B cell (primary cell): ENCODE measurements around the gene TTC6. TPM values are rescaled to one million over a fixed set of nuclear protein-coding genes. Genes with fewer than 3 reads are reported as not detected.

ENCODE experiments used
- ATAC-seq: fragments of 200-7000 bp; cut with Tn5 transposase; one replicate; pipeline ENCODE4 v1.10.0; 2021; ENCODE audit warnings: low read depth, mild to moderate bottlenecking, moderate number of reproducible peaks, moderate library complexity
- CTCF ChIA-PET: fragments of 350-600 bp; sonication (Branson Sonifier 250); formaldehyde crosslinking; loops from one replicate; lab custom pipeline; 2021; ENCODE audit warnings: antibody characterized with exemption, inconsistent platforms; lab: Charles Lee
- POLR2A ChIA-PET: fragments of 350-600 bp; sonication (Branson Sonifier 250); formaldehyde crosslinking; loops from one replicate; lab custom pipeline; 2021; ENCODE audit warnings: antibody characterized with exemption; lab: Charles Lee
- DNase-seq: peaks from one replicate; pipeline ENCODE4 v3.0.0; 2013
- H2AFZ ChIP-seq: 2 replicates; pipeline ENCODE4 v1.6.1; 2012; ENCODE audit warnings: mild to moderate bottlenecking, low read depth, low read length; ENCODE audit not compliant: insufficient read depth, poor library complexity, severe bottlenecking
- H3K27ac ChIP-seq, 2 donors: 1 replicate in 1 of 2; 2 replicates in 1 of 2; pipeline ENCODE4 v1.5.1; 2012 to 2013; ENCODE audit warnings: low read length in 2 of 2, mild to moderate bottlenecking in 2 of 2, moderate library complexity in 1 of 2
- H3K27me3 ChIP-seq, 4 experiments: fragments of 200-600 bp in 1 of 4; sonication (generic) in 1 of 4; replicated peaks in 1 of 4; 1 replicate in 2 of 4; 2 replicates in 2 of 4; pipeline versions ENCODE4 v1.6.1 to v1.7.0; 2013 to 2016; ENCODE audit warnings: low read length in 3 of 4, mild to moderate bottlenecking in 2 of 4, mixed read lengths in 1 of 4, moderate library complexity in 1 of 4; ENCODE audit not compliant: insufficient read depth in 4 of 4, control insufficient read depth in 3 of 4; ENCODE audit errors: control extremely low read depth in 1 of 4
- H3K36me3 ChIP-seq, 2 experiments: replicated peaks in 1 of 2; 1 replicate in 1 of 2; 2 replicates in 1 of 2; pipeline versions ENCODE4 v1.6.1 to v1.7.1; 2013; ENCODE audit warnings: low read length in 1 of 2; ENCODE audit not compliant: insufficient read depth in 2 of 2, control insufficient read depth in 1 of 2; ENCODE audit errors: control extremely low read depth in 1 of 2, extremely low read depth in 1 of 2
- H3K4me1 ChIP-seq, 2 donors: fragments of 200-600 bp in 1 of 2; sonication (generic) in 1 of 2; 1 replicate in 1 of 2; 2 replicates in 1 of 2; pipeline versions ENCODE4 v1.5.1 to v1.6.1; 2013 to 2017; ENCODE audit warnings: low read length in 2 of 2; ENCODE audit not compliant: control insufficient read depth in 2 of 2, insufficient read depth in 2 of 2
- H3K4me2 ChIP-seq: replicated peaks from 2 replicates; pipeline ENCODE3; 2012; ENCODE audit warnings: mild to moderate bottlenecking, low read depth, low read length; ENCODE audit not compliant: poor library complexity, severe bottlenecking
- H3K4me3 ChIP-seq, 5 experiments: fragments of 200-600 bp in 1 of 5; sonication (generic) in 1 of 5; 1 replicate in 3 of 5; 2 replicates in 2 of 5; pipeline versions ENCODE4 v1.5.1 to v1.7.0; 2011 to 2016; ENCODE audit warnings: low read length in 4 of 5, mild to moderate bottlenecking in 4 of 5, low read depth in 2 of 5, control low read depth in 1 of 5, moderate library complexity in 1 of 5; ENCODE audit not compliant: insufficient read depth in 1 of 5; ENCODE audit errors: control extremely low read depth in 1 of 5, extremely low read depth in 1 of 5
- H3K79me2 ChIP-seq: fragments of 200-600 bp; sonication (generic); one replicate; pipeline ENCODE4 v1.6.0; 2016; ENCODE audit warnings: low read length; ENCODE audit not compliant: control insufficient read depth, insufficient read depth
- H3K9ac ChIP-seq: fragments of 200-600 bp; sonication (generic); 2 replicates; pipeline ENCODE4 v1.6.1; 2017; ENCODE audit warnings: mild to moderate bottlenecking, low read length, moderate library complexity
- H3K9me3 ChIP-seq, 3 donors: one replicate each; pipeline versions ENCODE4 v1.6.1 to v1.7.1; 2013; ENCODE audit warnings: low read length in 2 of 3; ENCODE audit not compliant: control insufficient read depth in 2 of 3, insufficient read depth in 1 of 3; ENCODE audit errors: control extremely low read depth in 1 of 3
- H4K20me1 ChIP-seq: 2 replicates; pipeline ENCODE4 v1.6.0; 2012; ENCODE audit warnings: mild to moderate bottlenecking, low read length; ENCODE audit not compliant: insufficient read depth, control insufficient read depth, poor library complexity, severe bottlenecking
- H3K27ac Mint-ChIP-seq: one replicate; pipeline ENCODE4 v1.8.0; 2021; ENCODE audit warnings: mixed read lengths
- H3K27me3 Mint-ChIP-seq: one replicate; pipeline ENCODE4 v1.8.0; 2021; ENCODE audit warnings: mixed read lengths
- H3K4me1 Mint-ChIP-seq: one replicate; pipeline ENCODE4 v1.8.0; 2021; ENCODE audit warnings: mixed read lengths
- H3K4me3 Mint-ChIP-seq: one replicate; pipeline ENCODE4 v1.8.0; 2021; ENCODE audit warnings: mixed read lengths
- H3K9me3 Mint-ChIP-seq: one replicate; pipeline ENCODE4 v1.8.0; 2022; ENCODE audit warnings: mixed read lengths; ENCODE audit not compliant: insufficient read depth
- EZH2 ChIP-seq: IDR thresholded peaks from 2 replicates; pipeline ENCODE4 v1.6.1; 2012; ENCODE audit warnings: borderline replicate concordance, low read depth, mild to moderate bottlenecking, moderate library complexity, low read length; ENCODE audit not compliant: insufficient read depth, poor library complexity, severe bottlenecking
- WGBS: methylation state at CpG from one replicate; pipeline ENCODE4 v1.1.5; 2013; ENCODE audit warnings: missing lambda C conversion rate; ENCODE audit not compliant: insufficient coverage; 5-methylcytosine and 5-hydroxymethylcytosine counted together
- intact Hi-C: fragments of 100-400 bp; cut with micrococcal nuclease; formaldehyde crosslinking; loops from one replicate; pipeline ENCODE4 v1.10.0; 2022
- polyA plus RNA-seq: library from polyadenylated mRNA; depleted of rRNA; stranded (reverse); fragments of >200 nt; gene quantifications from 2 replicates; pipeline ENCODE4 v1.2.3, GENCODE V29; 2012
- total RNA-seq, 2 donors: library from RNA; stranded (reverse); fragments of 120-200 nt in 1 of 2; gene quantifications; 1 replicate in 1 of 2; 2 replicates in 1 of 2; pipeline versions ENCODE4 v1.2.3 to v1.2.4, GENCODE V29; 2013 to 2022
- TF ChIP-seq, protein P1 (sequence below): fragments of 200-600 bp; IDR thresholded peaks from one replicate; pipeline ENCODE4 v1.8.0; 2022; ENCODE audit warnings: antibody characterized with exemption, mild to moderate bottlenecking

The TTC6 gene
- total and polyA plus RNA-seq, 2 donors (not counting 1 experiment from before 2014, with no cell fraction given): not detected

DNA sequence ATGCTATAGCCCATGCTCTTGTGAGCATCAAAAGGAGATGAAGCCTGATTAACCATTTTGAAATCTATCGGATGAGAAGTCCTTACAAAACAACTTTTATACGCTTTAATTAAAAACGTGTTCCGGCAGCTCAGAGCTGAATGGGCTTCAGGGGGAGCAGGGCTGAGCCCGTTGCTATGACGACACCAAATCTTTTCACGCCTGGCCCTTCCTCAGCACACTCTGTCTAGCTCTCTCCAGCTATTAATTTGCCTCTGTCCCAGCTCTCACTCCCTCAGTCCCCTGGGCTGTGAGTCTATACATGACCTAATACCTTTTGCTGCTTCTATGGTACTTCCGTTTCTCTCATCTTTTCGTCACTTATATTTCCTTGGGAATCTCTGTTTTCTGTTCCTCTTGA is 16.2 kb upstream of the TTC6 start:
- no peaks in the 10 kb centered on the region for H3K9me3 Mint-ChIP-seq

DNA sequence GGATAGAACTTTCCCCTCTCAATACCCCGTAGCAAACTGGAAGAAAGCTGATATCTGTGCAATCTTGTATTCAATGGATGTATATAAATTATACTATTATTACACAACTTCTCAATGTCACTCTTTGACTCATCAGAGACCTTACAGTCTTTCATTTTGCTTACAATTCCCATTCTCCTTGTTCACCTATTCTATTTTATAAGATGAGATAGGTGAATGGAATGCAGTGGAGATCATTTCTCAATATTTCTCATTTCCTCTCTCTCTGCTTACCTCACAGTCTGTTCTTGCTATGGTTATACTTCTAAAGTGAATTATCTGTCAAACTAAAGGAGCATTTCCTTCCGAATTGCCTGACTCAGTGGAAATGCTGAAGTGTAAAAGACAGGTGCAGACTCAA is 15.3 kb upstream of the TTC6 start:
- no peak overlapping the region for H3K9ac ChIP-seq
- DNase-seq (no peak), ATAC-seq (no peak)
- Mint-ChIP-seq H3K4me1 (no peaks in the 10 kb centered on the region), H3K27ac (no peak overlapping the region), H3K27me3 (peaks cover 18% of the 10 kb centered on the region), H3K9me3 (no peaks in the 10 kb centered on the region), H3K4me3 (no peak overlapping the region)
- no peaks in the 10 kb centered on the region for H4K20me1 ChIP-seq
- H3K79me2 ChIP-seq: no peaks in the 10 kb centered on the region
- no peaks in the 10 kb centered on the region for H3K36me3 ChIP-seq
- no peak overlapping the region for H3K4me2 ChIP-seq
- no peak overlapping the region for H3K27ac ChIP-seq
- ChIA-PET CTCF (no interaction called here), POLR2A (no interaction called here)
- H2AFZ ChIP-seq: no peak overlapping the region
- intact Hi-C loops: no loop called here
- TF ChIP-seq EZH2: no peak
- TF ChIP-seq, protein P1, sequence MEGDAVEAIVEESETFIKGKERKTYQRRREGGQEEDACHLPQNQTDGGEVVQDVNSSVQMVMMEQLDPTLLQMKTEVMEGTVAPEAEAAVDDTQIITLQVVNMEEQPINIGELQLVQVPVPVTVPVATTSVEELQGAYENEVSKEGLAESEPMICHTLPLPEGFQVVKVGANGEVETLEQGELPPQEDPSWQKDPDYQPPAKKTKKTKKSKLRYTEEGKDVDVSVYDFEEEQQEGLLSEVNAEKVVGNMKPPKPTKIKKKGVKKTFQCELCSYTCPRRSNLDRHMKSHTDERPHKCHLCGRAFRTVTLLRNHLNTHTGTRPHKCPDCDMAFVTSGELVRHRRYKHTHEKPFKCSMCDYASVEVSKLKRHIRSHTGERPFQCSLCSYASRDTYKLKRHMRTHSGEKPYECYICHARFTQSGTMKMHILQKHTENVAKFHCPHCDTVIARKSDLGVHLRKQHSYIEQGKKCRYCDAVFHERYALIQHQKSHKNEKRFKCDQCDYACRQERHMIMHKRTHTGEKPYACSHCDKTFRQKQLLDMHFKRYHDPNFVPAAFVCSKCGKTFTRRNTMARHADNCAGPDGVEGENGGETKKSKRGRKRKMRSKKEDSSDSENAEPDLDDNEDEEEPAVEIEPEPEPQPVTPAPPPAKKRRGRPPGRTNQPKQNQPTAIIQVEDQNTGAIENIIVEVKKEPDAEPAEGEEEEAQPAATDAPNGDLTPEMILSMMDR: no peak
- H3K9me3 ChIP-seq: peaks cover 0 to 18% (median 0%) of the 10 kb centered on the region in 3 donors
- H3K4me1 ChIP-seq: no peaks in the 10 kb centered on the region
- H3K27me3 ChIP-seq: peaks cover 0 to 12% (median 3%) of the 10 kb centered on the region in 4 experiments
- 100% methylated on average over 1 of the region's 2 CpGs for WGBS
- no peak overlapping the region for H3K4me3 ChIP-seq

More for the DNA sequence above, 16.2 kb upstream of the TTC6 start:
- ChIA-PET CTCF (no interaction called here), POLR2A (no interaction called here)
- H3K4me1 Mint-ChIP-seq: no peaks in the 10 kb centered on the region
- Histone ChIP-seq H3K4me3 (no peak overlapping the region), H3K4me2 (no peak overlapping the region), H3K79me2 (no peaks in the 10 kb centered on the region), H3K27ac (no peak overlapping the region), H2AFZ (no peak overlapping the region), H3K9ac (no peak overlapping the region), H3K4me1 (no peaks in the 10 kb centered on the region), H3K27me3 (peaks cover 0 to 5% (median 2%) of the 10 kb centered on the region in 4 experiments), H3K9me3 (peaks cover 0 to 9% (median 0%) of the 10 kb centered on the region in 3 donors), H3K36me3 (no peaks in the 10 kb centered on the region), H4K20me1 (no peaks in the 10 kb centered on the region)
- H3K27ac Mint-ChIP-seq: no peak overlapping the region
- TF ChIP-seq EZH2: no peak
- TF ChIP-seq, protein P1: no peak
- H3K4me3 Mint-ChIP-seq: no peak overlapping the region
- intact Hi-C loops: no loop called here
- DNase-seq (no peak), ATAC-seq (no peak)
- H3K27me3 Mint-ChIP-seq: peaks cover 18% of the 10 kb centered on the region
- WGBS: 74% methylated on average over 7 of the region's 9 CpGs
